GM12878 (cell line): ENCODE results near the gene CAMTA1. TPM values are rescaled to one million over a fixed set of nuclear protein-coding genes. Genes with fewer than 3 reads are reported as not detected.

Experiments used
- ATAC-seq: fragments of 200-7000 bp; cut with Tn5 transposase; 3 replicates; pipeline ENCODE4 v1.9.1; 2020; ENCODE audit warnings: mild to moderate bottlenecking, moderate library complexity
- BruUV-seq: library from RNA; stranded (reverse); fragments of 400-500 nt; replicated peaks from 2 replicates; lab custom pipeline; 2021; lab: Mats Ljungman, UMichigan
- CTCF ChIA-PET: fragments of 300-600 bp; sonication (Branson Sonifier 250); formaldehyde crosslinking; extraction: SDS; loops from one replicate; lab custom pipeline; 2021; ENCODE audit warnings: inconsistent platforms; lab: Yijun Ruan, JAX
- POLR2A ChIA-PET: fragments of 350-600 bp; formaldehyde crosslinking; extraction: SDS; loops from one replicate; lab custom pipeline; 2021; ENCODE audit warnings: inconsistent platforms; lab: Charles Lee
- RAD21 ChIA-PET: fragments of 300-600 bp; sonication (Branson Sonifier 250); formaldehyde crosslinking; loops from one replicate; lab custom pipeline; 2023; ENCODE audit warnings: antibody characterized with exemption; ENCODE audit not compliant: unreplicated experiment; lab: Charles Lee
- SMC1A ChIA-PET: fragments of 300-600 bp; sonication (Branson Sonifier 250); formaldehyde crosslinking; loops from one replicate; lab custom pipeline; 2023; ENCODE audit not compliant: unreplicated experiment, uncharacterized antibody; lab: Charles Lee
- DNase-seq: peaks from one replicate; pipeline ENCODE4 v3.0.0-alpha.2; 2011; ENCODE audit warnings: low read depth, low spot score
- FAIRE-seq: peaks from 3 replicates; lab custom pipeline; 2011; peaks lifted over from hg19 to GRCh38; lab: Jason Lieb, UNC
- H2AFZ ChIP-seq: 2 replicates; pipeline ENCODE4 v1.6.0; 2011; ENCODE audit warnings: low read depth, low read length, control low read depth; ENCODE audit not compliant: control insufficient read depth
- H3K27ac ChIP-seq: 2 replicates; pipeline ENCODE4 v1.5.1; 2011; ENCODE audit warnings: control low read depth; ENCODE audit not compliant: control insufficient read depth, insufficient read depth
- H3K27me3 ChIP-seq, 2 experiments: replicated peaks in 1 of 2; 2 replicates each; pipeline versions ENCODE4 v1.6.0 to v1.6.1; 2011; ENCODE audit warnings: low read length in 1 of 2; ENCODE audit not compliant: control insufficient read depth in 2 of 2, insufficient read depth in 2 of 2
- H3K36me3 ChIP-seq, 2 experiments: 2 replicates each; pipeline ENCODE4 v1.5.1; 2011; ENCODE audit warnings: low read length in 1 of 2; ENCODE audit not compliant: control insufficient read depth in 2 of 2, insufficient read depth in 2 of 2
- H3K4me1 ChIP-seq: 2 replicates; pipeline ENCODE4 v1.6.1; 2011; ENCODE audit warnings: mild to moderate bottlenecking, low read length, moderate library complexity, mixed read lengths; ENCODE audit not compliant: control insufficient read depth, insufficient read depth
- H3K4me2 ChIP-seq: 2 replicates; pipeline ENCODE4 v1.6.0; 2011; ENCODE audit warnings: control low read depth; ENCODE audit not compliant: control insufficient read depth, insufficient read depth
- H3K4me3 ChIP-seq: fragments of 200-600 bp; sonication (generic); 2 replicates; pipeline ENCODE4 v1.5.1; 2016
- H3K79me2 ChIP-seq: 2 replicates; pipeline ENCODE4 v1.6.0; 2011; ENCODE audit warnings: low read length; ENCODE audit not compliant: control insufficient read depth, insufficient read depth
- H3K9ac ChIP-seq: 2 replicates; pipeline ENCODE4 v1.8.0; 2011; ENCODE audit warnings: low read length, control low read depth, mixed read lengths; ENCODE audit not compliant: control insufficient read depth, insufficient read depth
- H3K9me3 ChIP-seq: replicated peaks from 3 replicates; pipeline ENCODE4 v1.5.1; 2011; ENCODE audit warnings: mild to moderate bottlenecking, low read length; ENCODE audit not compliant: control insufficient read depth, insufficient read depth
- H4K20me1 ChIP-seq: 2 replicates; pipeline ENCODE4 v1.6.0; 2011; ENCODE audit not compliant: control insufficient read depth, insufficient read depth
- ASH2L ChIP-seq: fragments of 300-600, 200-600 bp; sonication (generic); IDR thresholded peaks from 2 replicates; pipeline ENCODE4 v1.6.1; 2017; ENCODE audit warnings: low read depth, mild to moderate bottlenecking, borderline replicate concordance
- CREB1 ChIP-seq: IDR thresholded peaks from 2 replicates; pipeline ENCODE4 v1.6.1; 2012; ENCODE audit warnings: low read depth, mild to moderate bottlenecking, inconsistent platforms
- E2F8 ChIP-seq: fragments of 450-650 bp; IDR thresholded peaks from 2 replicates; pipeline ENCODE4 v1.6.1; 2018; ENCODE audit warnings: mild to moderate bottlenecking, low read depth, moderate library complexity; ENCODE audit not compliant: partially characterized antibody
- GATAD2B ChIP-seq: fragments of 450-650 bp; conservative IDR thresholded peaks from 2 replicates; pipeline ENCODE4 v1.6.1; 2017; ENCODE audit warnings: low read depth, mild to moderate bottlenecking, moderate library complexity
- HDAC6 ChIP-seq: fragments of 200-600 bp; sonication (generic); IDR thresholded peaks from one replicate; pipeline ENCODE4 v1.8.0; 2017; ENCODE audit warnings: antibody characterized with exemption; ENCODE audit not compliant: unreplicated experiment
- KDM1A ChIP-seq: fragments of 200-600 bp; sonication (generic); IDR thresholded peaks from 2 replicates; pipeline ENCODE4 v1.6.1; 2016; ENCODE audit warnings: borderline replicate concordance
- NFYA ChIP-seq: IDR thresholded peaks from 2 replicates; pipeline ENCODE4 v1.6.1; 2011; ENCODE audit warnings: low read depth, mild to moderate bottlenecking, low read length, improper control_type of control experiment, borderline replicate concordance
- SIX5 ChIP-seq: IDR thresholded peaks from 2 replicates; pipeline ENCODE4 v1.6.1; 2011; ENCODE audit warnings: mild to moderate bottlenecking, low read depth, low read length, moderate library complexity; ENCODE audit not compliant: severe bottlenecking
- STAT3 ChIP-seq: IDR thresholded peaks from 2 replicates; pipeline ENCODE4 v1.6.1; 2011; ENCODE audit warnings: low read depth, low read length, improper control_type of control experiment
- TCF12 ChIP-seq: IDR thresholded peaks from 2 replicates; pipeline ENCODE4 v1.6.1; 2011; ENCODE audit warnings: low read depth, mild to moderate bottlenecking, low read length
- ZNF207 ChIP-seq: fragments of 450-650 bp; IDR thresholded peaks from 2 replicates; pipeline ENCODE4 v1.6.1; 2014; ENCODE audit warnings: antibody characterized with exemption, mild to moderate bottlenecking, borderline replicate concordance
- WGBS: methylation state at CpG from one replicate; pipeline ENCODE4 v1.1.6; 2016; ENCODE audit warnings: low lambda C conversion rate; ENCODE audit not compliant: insufficient replicate concordance, insufficient coverage; ENCODE audit errors: missing lambda C conversion rate; 5-methylcytosine and 5-hydroxymethylcytosine counted together
- in situ Hi-C: fragments of 300-500 bp; cut with MboI; formaldehyde crosslinking; loops from 9 replicates; pipeline ENCODE4 v1.14.3; 2018; ENCODE audit warnings: mixed read lengths
- intact Hi-C: fragments of 100-400 bp; cut with micrococcal nuclease; formaldehyde crosslinking; loops from one replicate; pipeline ENCODE4 v1.14.2; 2022; ENCODE audit not compliant: unreplicated experiment
- polyA plus RNA-seq, 11 experiments: library from polyadenylated mRNA; depleted of rRNA in 4 of 11; unstranded in 6 of 11; stranded (reverse) in 5 of 11; fragments of >200 nt; fragmentation: Nextera tagmentation in 4 of 11; fragmentation: Illumina TruSeq in 1 of 11; extraction: Ambion mirVana in 4 of 11; extraction: Trizol in 1 of 11; gene quantifications; 1 replicate in 1 of 11; 2 replicates in 10 of 11; pipeline versions ENCODE4 v1.2.1 to v1.2.3, GENCODE V29; 2011 to 2016; ENCODE audit warnings: inconsistent platforms in 2 of 11, missing spikeins in 2 of 11, low read depth in 1 of 11
- total RNA-seq, 4 experiments: library from RNA; depleted of rRNA in 3 of 4; stranded (reverse); fragments of >200 nt in 3 of 4; fragmentation: Illumina TruSeq in 1 of 4; extraction: Trizol in 1 of 4; gene quantifications; 2 replicates each; pipeline versions ENCODE4 v1.2.1 to v1.2.3, GENCODE V29; 2013 to 2021
- TF ChIP-seq, protein P1 (sequence below): fragments of 450-650 bp; formaldehyde crosslinking; IDR thresholded peaks from 2 replicates; pipeline ENCODE4 v1.4.0; 2022; ENCODE audit warnings: mild to moderate bottlenecking, moderate library complexity
- TF ChIP-seq, protein P2 (sequence below): fragments of 450-650 bp; IDR thresholded peaks from 2 replicates; pipeline ENCODE4 v1.6.1; 2017; ENCODE audit warnings: mild to moderate bottlenecking, low read depth, inconsistent platforms; ENCODE audit not compliant: poor library complexity, severe bottlenecking

Gene CAMTA1
- total and polyA plus RNA-seq, 10 of the 15 experiments (the other 5 are each of a cell fraction or from before 2014, with no cell fraction given) = 37.7 to 148 (median 76.4) TPM

DNA sequence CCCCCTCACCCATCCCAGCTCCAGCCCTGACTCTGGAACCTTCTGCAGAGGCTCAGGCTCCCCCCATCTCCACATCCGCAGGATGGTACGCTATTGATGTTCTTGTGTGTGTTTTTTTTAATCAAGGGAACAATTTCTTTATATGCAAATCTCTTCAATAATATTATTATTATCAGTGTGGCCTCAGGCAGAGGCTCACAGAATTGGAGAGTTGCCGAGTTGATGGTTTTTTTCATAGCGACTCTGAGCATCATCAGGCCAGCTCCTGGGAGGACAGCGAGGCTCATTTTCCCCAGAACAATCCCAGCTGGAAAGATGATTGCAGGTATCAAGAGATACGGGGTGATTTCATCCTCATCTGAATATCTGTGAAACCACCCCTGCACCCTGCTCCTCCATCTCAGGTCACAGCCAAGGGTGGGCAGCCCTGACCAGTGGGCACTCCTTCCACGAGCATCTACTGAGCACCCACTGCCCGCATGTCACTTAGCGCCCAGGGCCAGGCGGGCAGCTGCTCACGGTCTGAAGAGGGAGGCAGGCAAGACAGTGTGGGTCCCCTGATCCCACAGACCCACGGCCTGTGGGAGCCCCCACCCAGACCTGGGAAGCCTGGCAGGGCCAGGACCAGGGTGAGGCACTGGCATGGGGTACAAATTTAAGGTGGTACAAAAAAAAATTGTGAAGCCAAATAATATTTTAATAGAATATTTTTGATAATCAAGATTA lies 740.2 kb downstream of the CAMTA1 start (continued):
- TF ChIP-seq, protein P1, sequence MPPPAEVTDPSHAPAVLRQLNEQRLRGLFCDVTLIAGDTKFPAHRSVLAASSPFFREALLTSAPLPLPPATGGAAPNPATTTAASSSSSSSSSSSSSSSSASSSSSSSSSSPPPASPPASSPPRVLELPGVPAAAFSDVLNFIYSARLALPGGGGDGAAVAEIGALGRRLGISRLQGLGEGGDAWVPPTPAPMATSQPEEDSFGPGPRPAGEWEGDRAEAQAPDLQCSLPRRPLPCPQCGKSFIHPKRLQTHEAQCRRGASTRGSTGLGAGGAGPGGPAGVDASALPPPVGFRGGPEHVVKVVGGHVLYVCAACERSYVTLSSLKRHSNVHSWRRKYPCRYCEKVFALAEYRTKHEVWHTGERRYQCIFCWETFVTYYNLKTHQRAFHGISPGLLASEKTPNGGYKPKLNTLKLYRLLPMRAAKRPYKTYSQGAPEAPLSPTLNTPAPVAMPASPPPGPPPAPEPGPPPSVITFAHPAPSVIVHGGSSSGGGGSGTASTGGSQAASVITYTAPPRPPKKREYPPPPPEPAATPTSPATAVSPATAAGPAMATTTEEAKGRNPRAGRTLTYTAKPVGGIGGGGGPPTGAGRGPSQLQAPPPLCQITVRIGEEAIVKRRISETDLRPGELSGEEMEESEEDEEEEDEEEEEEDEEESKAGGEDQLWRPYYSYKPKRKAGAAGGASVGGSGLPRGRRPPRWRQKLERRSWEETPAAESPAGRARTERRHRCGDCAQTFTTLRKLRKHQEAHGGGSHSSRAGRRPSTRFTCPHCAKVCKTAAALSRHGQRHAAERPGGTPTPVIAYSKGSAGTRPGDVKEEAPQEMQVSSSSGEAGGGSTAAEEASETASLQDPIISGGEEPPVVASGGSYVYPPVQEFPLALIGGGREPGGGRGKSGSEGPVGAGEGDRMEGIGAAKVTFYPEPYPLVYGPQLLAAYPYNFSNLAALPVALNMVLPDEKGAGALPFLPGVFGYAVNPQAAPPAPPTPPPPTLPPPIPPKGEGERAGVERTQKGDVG (CRISPR knock-in tag) = no peak
- TF ChIP-seq TCF12 = no peak
- TF ChIP-seq NFYA = no peak
- no peak for TF ChIP-seq STAT3
- no peak for TF ChIP-seq CREB1

DNA sequence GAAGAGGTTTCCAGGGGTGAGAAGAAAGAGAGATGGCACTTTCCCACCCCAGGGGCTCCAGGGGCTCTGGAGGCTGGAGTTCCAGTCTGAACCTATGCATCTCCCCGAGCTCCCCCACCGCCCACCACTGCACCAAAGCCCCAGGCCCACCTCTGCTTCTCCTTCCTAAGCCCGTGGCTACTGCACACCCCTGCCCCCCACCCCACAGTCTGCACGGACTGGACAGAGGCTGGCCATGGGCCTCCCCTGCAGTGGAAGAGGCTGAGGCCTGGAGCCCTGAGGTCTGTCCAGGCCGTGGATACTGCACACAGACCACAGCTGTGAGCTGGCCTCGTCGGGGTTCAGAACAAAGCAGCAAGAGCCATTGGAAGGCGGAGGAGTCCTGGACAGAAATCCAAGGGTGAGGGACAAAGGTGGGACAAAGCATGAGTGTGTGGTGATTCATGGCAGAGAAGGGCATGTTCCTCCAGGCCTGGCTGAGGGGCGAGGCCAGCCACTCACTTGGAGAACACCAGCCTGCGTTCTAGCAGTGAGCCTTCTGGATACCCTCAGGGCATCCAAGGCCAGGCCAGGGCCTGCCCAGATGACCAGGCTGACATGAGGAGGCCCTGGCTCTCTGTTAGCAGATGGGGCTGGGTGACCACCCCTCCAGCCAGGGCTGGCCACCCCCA lies 741.1 kb downstream of the CAMTA1 start:
- ChIA-PET CTCF (no interaction called here), SMC1A (no interaction called here), RAD21 (no interaction called here), POLR2A (no interaction called here)
- no peak overlapping the region for H3K4me2 ChIP-seq
- H2AFZ ChIP-seq = no peak overlapping the region
- in situ Hi-C loops = no loop called here
- H4K20me1 ChIP-seq = no peaks in the 10 kb centered on the region
- H3K27me3 ChIP-seq = peaks cover 2 to 4% of the 10 kb centered on the region in 2 experiments; a peak in 2 of 4 replicates
- no peaks in the 10 kb centered on the region for H3K79me2 ChIP-seq
- DNase-seq (no peak), ATAC-seq (no peak), FAIRE-seq (no peak)
- intact Hi-C loops = no loop called here
- H3K4me3 ChIP-seq = no peak overlapping the region
- no peak overlapping the region for H3K9ac ChIP-seq
- no peak overlapping the region for H3K27ac ChIP-seq
- H3K4me1 ChIP-seq = no peaks in the 10 kb centered on the region
- H3K9me3 ChIP-seq = no peaks in the 10 kb centered on the region
- H3K36me3 ChIP-seq = no peaks in the 10 kb centered on the region
- WGBS = 4% methylated on average over 9 of the region's 10 CpGs
- BruUV-seq = no TSS peak
- TF ChIP-seq GATAD2B = no peak
- no peak for TF ChIP-seq KDM1A
- TF ChIP-seq E2F8 = no peak
- no peak for TF ChIP-seq ZNF207
- TF ChIP-seq ASH2L = no peak
- TF ChIP-seq HDAC6 = no peak
- TF ChIP-seq, protein P2, sequence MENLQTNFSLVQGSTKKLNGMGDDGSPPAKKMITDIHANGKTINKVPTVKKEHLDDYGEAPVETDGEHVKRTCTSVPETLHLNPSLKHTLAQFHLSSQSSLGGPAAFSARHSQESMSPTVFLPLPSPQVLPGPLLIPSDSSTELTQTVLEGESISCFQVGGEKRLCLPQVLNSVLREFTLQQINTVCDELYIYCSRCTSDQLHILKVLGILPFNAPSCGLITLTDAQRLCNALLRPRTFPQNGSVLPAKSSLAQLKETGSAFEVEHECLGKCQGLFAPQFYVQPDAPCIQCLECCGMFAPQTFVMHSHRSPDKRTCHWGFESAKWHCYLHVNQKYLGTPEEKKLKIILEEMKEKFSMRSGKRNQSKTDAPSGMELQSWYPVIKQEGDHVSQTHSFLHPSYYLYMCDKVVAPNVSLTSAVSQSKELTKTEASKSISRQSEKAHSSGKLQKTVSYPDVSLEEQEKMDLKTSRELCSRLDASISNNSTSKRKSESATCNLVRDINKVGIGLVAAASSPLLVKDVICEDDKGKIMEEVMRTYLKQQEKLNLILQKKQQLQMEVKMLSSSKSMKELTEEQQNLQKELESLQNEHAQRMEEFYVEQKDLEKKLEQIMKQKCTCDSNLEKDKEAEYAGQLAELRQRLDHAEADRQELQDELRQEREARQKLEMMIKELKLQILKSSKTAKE = no peak
- no peak for TF ChIP-seq SIX5
